Amygdala (tissue), 56 donors: ENCODE measurements around the gene CLIC1.

Experiments
- DNase-seq, 56 donors: peaks; one replicate each; lab custom pipeline; 2025; lab: John Stamatoyannopoulos, UW

The CLIC1 gene

GRCh38 chr6:31707701-31708100 lies 28.6 kb downstream of the CLIC1 start:
- DNase-seq, result no peak

GRCh38 chr6:31706599-31706998 lies 29.7 kb downstream of the CLIC1 start, which contains the start of gene LY6G6F:
TSS of gene LY6G6F (plus strand) at chr6:31706866. CDS start at chr6:31706907, 41 bp downstream.
- DNase-seq, result no peak

- no peak for DNase-seq
Measured at GRCh38 chr6:31705931-31706330, 30.4 kb downstream of the CLIC1 start.

GRCh38 chr6:31702819-31703716 lies 33.3 kb downstream of the CLIC1 start, which contains the start of gene ABHD16A:
TSS of gene ABHD16A (minus strand) at chr6:31703324. CDS start at chr6:31703281, 43 bp downstream.
- peak; percentile 61 to 99 (median 96) for DNase-seq

- peak in 2 of 56 donors; percentile 36 to 61 for DNase-seq
Measured at GRCh38 chr6:31702405-31702818, 33.9 kb downstream of the CLIC1 start.

GRCh38 chr6:31701666-31702404 lies 34.5 kb downstream of the CLIC1 start:
- DNase-seq, result no peak

- DNase-seq, result no peak
Measured at GRCh38 chr6:31700740-31701401, 35.5 kb downstream of the CLIC1 start.

GRCh38 chr6:31697555-31697954 lies 38.8 kb downstream of the CLIC1 start:
- DNase-seq, result no peak

- no peak for DNase-seq
Measured at GRCh38 chr6:31693535-31693934, 42.8 kb downstream of the CLIC1 start.

GRCh38 chr6:31692886-31693285 lies 43.4 kb downstream of the CLIC1 start:
- DNase-seq, result no peak

GRCh38 chr6:31692353-31692752 lies 44.0 kb downstream of the CLIC1 start:
- no peak for DNase-seq

GRCh38 chr6:31691564-31692108 lies 44.7 kb downstream of the CLIC1 start:
- DNase-seq, result no peak

- no peak for DNase-seq
Measured at GRCh38 chr6:31691078-31691463, 45.3 kb downstream of the CLIC1 start.

- no peak for DNase-seq
Measured at GRCh38 chr6:31690231-31691077, 45.9 kb downstream of the CLIC1 start.

- DNase-seq, result no peak
Measured at GRCh38 chr6:31689249-31690110, 46.9 kb downstream of the CLIC1 start.

GRCh38 chr6:31687860-31688693 lies 48.3 kb downstream of the CLIC1 start:
- no peak for DNase-seq

- DNase-seq, result no peak
Measured at GRCh38 chr6:31687321-31687720, 49.0 kb downstream of the CLIC1 start.

GRCh38 chr6:31686483-31686882 lies 49.8 kb downstream of the CLIC1 start:
- DNase-seq, result no peak
